ENCODE results near the gene TMEM269.

- no peak for TF ChIP-seq POLR2A (IDR thresholded peaks at IDR 0.05)
- no peak for TF ChIP-seq POLR2AphosphoS5 (IDR thresholded peaks at IDR 0.05)
Measured at GRCh38 chr1:42744148-42744413, 40.7 kb upstream of the TMEM269 start.

All from breast epithelium (tissue), 3 donors.